SK-N-DZ (cell line): Measurements from ENCODE around the gene MSANTD1.
"Not testable (repeated sequence)": the region's sequence is repeated elsewhere in the genome, so short reads cannot be mapped to it uniquely, and the experiment has no call there.

ENCODE experiments used
- DNase-seq: peaks from one replicate; pipeline ENCODE4 v3.0.0-alpha.2; 2015; ENCODE audit warnings: low spot score

MSANTD1 gene

GRCh38 chr4:3287972-3288570 is 39.1 kb downstream of the MSANTD1 start:
- DNase-seq, result no peak

- DNase-seq, result no peak
Measured at GRCh38 chr4:3288571-3289094, 39.7 kb downstream of the MSANTD1 start.

- no peak for DNase-seq
Measured at GRCh38 chr4:3290476-3290875, 41.5 kb downstream of the MSANTD1 start.

GRCh38 chr4:3290889-3291321 is 41.9 kb downstream of the MSANTD1 start:
- no peak for DNase-seq

GRCh38 chr4:3291411-3291968 is 42.5 kb downstream of the MSANTD1 start:
- DNase-seq, result no peak

- DNase-seq, result peak; percentile 36
Measured at GRCh38 chr4:3291969-3292570, 43.1 kb downstream of the MSANTD1 start.

- peak; percentile 88 for DNase-seq
Measured at GRCh38 chr4:3292571-3293400, 43.8 kb downstream of the MSANTD1 start, which contains the start of gene RGS12. RGS12 (plus strand) TSS chr4:3293021; CDS start chr4:3316171, 23,150 bp downstream.

- peak; percentile 27 for DNase-seq
Measured at GRCh38 chr4:3293401-3294391, 44.7 kb downstream of the MSANTD1 start.

GRCh38 chr4:3294401-3295241 is 45.7 kb downstream of the MSANTD1 start:
- peak; percentile 35 for DNase-seq

GRCh38 chr4:3295837-3296624 is 47.1 kb downstream of the MSANTD1 start:
- no peak for DNase-seq

- DNase-seq, result no peak
Measured at GRCh38 chr4:3296651-3297050, 47.7 kb downstream of the MSANTD1 start.

GRCh38 chr4:3297066-3297859 is 48.3 kb downstream of the MSANTD1 start:
- no peak for DNase-seq

GRCh38 chr4:3299122-3299975 is 50.4 kb downstream of the MSANTD1 start:
- no peak for DNase-seq

GRCh38 chr4:3299976-3300671 is 51.2 kb downstream of the MSANTD1 start:
- no peak for DNase-seq

- not testable (repeated sequence) for DNase-seq
Measured at GRCh38 chr4:3300882-3301281, 51.9 kb downstream of the MSANTD1 start.

- DNase-seq, result no peak
Measured at GRCh38 chr4:3301450-3302172, 52.7 kb downstream of the MSANTD1 start.
